ENCODE results near the gene FLNA. TPM values are rescaled to one million over a fixed set of nuclear protein-coding genes. Genes with fewer than 3 reads are reported as not detected.

The FLNA gene
- total RNA-seq, 1 donor, result 933 TPM

GRCh38 chrX:154371789-154372300 is 2.6 kb downstream of the FLNA start:
- peak overlapping the region; percentile 37 for H3K4me3 ChIP-seq (ENCODE audit: low read length)
- no peaks in the 10 kb centered on the region for H3K9me3 ChIP-seq (ENCODE audit: low read depth, low read length)
- peaks cover 45% of the 10 kb centered on the region for H3K4me1 ChIP-seq (ENCODE audit: insufficient read depth, low read length)
- no peaks in the 10 kb centered on the region for H3K27me3 ChIP-seq (ENCODE audit: insufficient read depth, low read length)

GRCh38 chrX:154371017-154371788 is 3.2 kb downstream of the FLNA start:
- H3K4me3 ChIP-seq (ENCODE audit: low read length), result peak overlapping the region; percentile 71

DNA sequence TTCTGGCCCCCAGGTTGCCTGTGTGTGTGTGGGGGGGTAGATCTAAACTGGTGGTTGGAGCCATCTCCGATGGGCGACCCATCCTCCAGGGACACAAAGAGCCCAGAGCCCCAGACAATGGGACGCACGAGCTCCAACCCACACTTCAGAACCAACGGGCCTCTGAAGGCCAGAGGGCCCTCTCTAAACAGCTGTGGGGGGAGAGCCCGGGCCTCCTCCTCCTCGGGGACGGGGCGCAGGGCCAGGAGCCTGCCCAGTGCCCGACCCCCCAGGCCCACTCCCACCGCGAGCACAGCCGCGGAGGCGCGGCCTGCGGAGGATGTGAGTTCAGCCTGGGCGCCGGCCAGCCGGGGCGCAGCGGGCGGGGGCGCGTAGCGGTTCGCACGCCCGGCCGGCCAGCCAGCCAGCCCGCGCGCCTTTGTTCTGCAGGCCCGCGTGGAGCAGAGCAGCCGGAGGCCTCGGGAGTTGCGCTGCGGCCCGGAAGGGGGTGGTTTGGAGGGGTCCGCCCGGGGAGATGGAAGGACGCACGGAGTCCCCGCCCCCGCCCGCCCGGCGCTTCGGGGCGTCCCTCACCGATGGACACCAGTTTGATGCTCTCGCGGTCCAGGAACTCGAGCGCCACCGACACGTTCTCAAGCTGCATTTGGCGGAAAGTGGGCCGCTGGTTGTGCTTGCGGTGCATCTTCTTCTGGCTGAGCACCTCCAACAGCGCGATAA is 4.0 kb downstream of the FLNA start:
- H3K4me3 ChIP-seq (ENCODE audit: low read length), result peak overlapping the region; percentile 71

More at GRCh38 chrX:154371017-154371788, 3.2 kb downstream of the FLNA start:
- H3K9me3 ChIP-seq (ENCODE audit: low read depth, low read length), result no peaks in the 10 kb centered on the region
- no peaks in the 10 kb centered on the region for H3K27me3 ChIP-seq (ENCODE audit: insufficient read depth, low read length)
- peaks cover 50% of the 10 kb centered on the region for H3K4me1 ChIP-seq (ENCODE audit: insufficient read depth, low read length)

GRCh38 chrX:154369449-154370299 is 4.8 kb downstream of the FLNA start:
- Histone ChIP-seq H3K9me3 (ENCODE audit: low read depth, low read length) (no peaks in the 10 kb centered on the region), H3K4me1 (ENCODE audit: insufficient read depth, low read length) (peaks cover 45% of the 10 kb centered on the region), H3K27me3 (ENCODE audit: insufficient read depth, low read length) (no peaks in the 10 kb centered on the region), H3K4me3 (ENCODE audit: low read length) (peak overlapping the region; percentile 71)

More for the DNA sequence above, 4.0 kb downstream of the FLNA start:
- H3K9me3 ChIP-seq (ENCODE audit: low read depth, low read length), result no peaks in the 10 kb centered on the region
- no peaks in the 10 kb centered on the region for H3K27me3 ChIP-seq (ENCODE audit: insufficient read depth, low read length)
- peaks cover 50% of the 10 kb centered on the region for H3K4me1 ChIP-seq (ENCODE audit: insufficient read depth, low read length)

GRCh38 chrX:154368630-154369448 is 5.6 kb downstream of the FLNA start:
- H3K4me3 ChIP-seq (ENCODE audit: low read length), result peak overlapping the region; percentile 71
- no peaks in the 10 kb centered on the region for H3K9me3 ChIP-seq (ENCODE audit: low read depth, low read length)
- H3K27me3 ChIP-seq (ENCODE audit: insufficient read depth, low read length), result no peaks in the 10 kb centered on the region
- H3K4me1 ChIP-seq (ENCODE audit: insufficient read depth, low read length), result peaks cover 41% of the 10 kb centered on the region

GRCh38 chrX:154367474-154368308 is 6.7 kb downstream of the FLNA start:
- Histone ChIP-seq H3K4me3 (ENCODE audit: low read length) (peak overlapping the region; percentile 18), H3K4me1 (ENCODE audit: insufficient read depth, low read length) (peaks cover 30% of the 10 kb centered on the region), H3K9me3 (ENCODE audit: low read depth, low read length) (no peaks in the 10 kb centered on the region), H3K27me3 (ENCODE audit: insufficient read depth, low read length) (no peaks in the 10 kb centered on the region)

- H3K4me1 ChIP-seq (ENCODE audit: insufficient read depth, low read length), result peaks cover 27% of the 10 kb centered on the region
- no peaks in the 10 kb centered on the region for H3K9me3 ChIP-seq (ENCODE audit: low read depth, low read length)
- H3K4me3 ChIP-seq (ENCODE audit: low read length), result no peak overlapping the region
- no peaks in the 10 kb centered on the region for H3K27me3 ChIP-seq (ENCODE audit: insufficient read depth, low read length)
Measured at GRCh38 chrX:154366666-154367055, 7.8 kb downstream of the FLNA start.

DNA sequence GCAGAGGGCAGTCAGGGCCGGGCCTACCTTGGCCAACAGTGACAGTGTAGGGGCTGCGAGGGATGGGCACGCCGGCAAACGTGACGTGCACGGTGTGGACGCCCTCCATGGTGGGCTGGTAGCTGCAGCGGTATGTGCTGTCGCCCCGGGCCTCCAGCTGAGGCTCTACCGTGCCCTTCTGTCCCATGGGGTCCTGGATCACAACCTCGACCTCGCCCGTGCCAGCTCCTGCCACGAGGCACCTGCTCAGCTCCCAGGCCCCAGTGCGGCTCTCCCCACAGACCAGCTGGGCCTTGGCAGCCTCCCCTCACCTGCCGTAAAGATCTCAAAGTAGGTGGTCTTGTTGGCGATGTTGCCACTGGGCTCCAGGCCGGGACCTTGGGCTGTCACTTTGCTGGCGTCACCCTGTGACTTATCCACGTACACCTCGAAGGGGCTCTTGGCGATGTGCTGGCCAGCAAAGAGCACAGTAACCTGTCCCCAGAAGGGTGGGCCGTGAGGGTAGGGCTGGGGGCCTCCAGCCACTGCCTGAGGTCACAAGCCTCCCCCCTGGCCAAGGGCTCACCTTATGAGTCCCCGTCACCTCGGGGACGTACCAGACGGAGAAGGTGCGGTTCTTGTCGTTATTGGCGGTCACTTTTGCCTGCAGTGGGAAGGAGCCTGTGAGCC is 8.3 kb downstream of the FLNA start:
- H3K4me3 ChIP-seq (ENCODE audit: low read length), result no peak overlapping the region
- no peaks in the 10 kb centered on the region for H3K27me3 ChIP-seq (ENCODE audit: insufficient read depth, low read length)
- no peaks in the 10 kb centered on the region for H3K9me3 ChIP-seq (ENCODE audit: low read depth, low read length)
- H3K4me1 ChIP-seq (ENCODE audit: insufficient read depth, low read length), result peaks cover 30% of the 10 kb centered on the region

- Histone ChIP-seq H3K27me3 (ENCODE audit: insufficient read depth, low read length) (no peaks in the 10 kb centered on the region), H3K4me1 (ENCODE audit: insufficient read depth, low read length) (peaks cover 30% of the 10 kb centered on the region), H3K4me3 (ENCODE audit: low read length) (no peak overlapping the region), H3K9me3 (ENCODE audit: low read depth, low read length) (no peaks in the 10 kb centered on the region)
Measured at GRCh38 chrX:154365052-154365600, 9.3 kb downstream of the FLNA start.

- H3K9me3 ChIP-seq (ENCODE audit: low read depth, low read length), result no peaks in the 10 kb centered on the region
- H3K27me3 ChIP-seq (ENCODE audit: insufficient read depth, low read length), result no peaks in the 10 kb centered on the region
- peaks cover 30% of the 10 kb centered on the region for H3K4me1 ChIP-seq (ENCODE audit: insufficient read depth, low read length)
- no peak overlapping the region for H3K4me3 ChIP-seq (ENCODE audit: low read length)
Measured at GRCh38 chrX:154363706-154364439, 10.6 kb downstream of the FLNA start.

GRCh38 chrX:154362085-154362742 is 12.2 kb downstream of the FLNA start:
- Histone ChIP-seq H3K4me3 (ENCODE audit: low read length) (no peak overlapping the region), H3K4me1 (ENCODE audit: insufficient read depth, low read length) (peaks cover 23% of the 10 kb centered on the region), H3K9me3 (ENCODE audit: low read depth, low read length) (no peaks in the 10 kb centered on the region), H3K27me3 (ENCODE audit: insufficient read depth, low read length) (no peaks in the 10 kb centered on the region)

- H3K27me3 ChIP-seq (ENCODE audit: insufficient read depth, low read length), result no peaks in the 10 kb centered on the region
- no peak overlapping the region for H3K4me3 ChIP-seq (ENCODE audit: low read length)
- H3K4me1 ChIP-seq (ENCODE audit: insufficient read depth, low read length), result peaks cover 15% of the 10 kb centered on the region
- H3K9me3 ChIP-seq (ENCODE audit: low read depth, low read length), result no peaks in the 10 kb centered on the region
Measured at GRCh38 chrX:154360155-154360713, 14.2 kb downstream of the FLNA start.

All from mononuclear cell (primary cell).